HL-60 (cell line): Measurements from ENCODE around the gene NMNAT1.

Source experiments
- DNase-seq, 2 experiments: peaks; one replicate each; pipeline ENCODE4 v3.0.0-alpha.2; 2010 to 2020; ENCODE audit warnings: low read depth in 1 of 2, low spot score in 1 of 2
- H3K27ac ChIP-seq: fragments of 250-450 bp; sonication (Bioruptor Pico); replicated peaks from 2 replicates; pipeline ENCODE4 v1.5.1; 2020; ENCODE audit warnings: mild to moderate bottlenecking, moderate library complexity
- H3K27me3 ChIP-seq: fragments of 250-450 bp; sonication (Bioruptor Pico); 2 replicates; pipeline ENCODE4 v1.5.1; 2021; ENCODE audit warnings: mild to moderate bottlenecking, moderate library complexity; ENCODE audit not compliant: insufficient read depth, poor library complexity, severe bottlenecking
- H3K4me3 ChIP-seq: replicated peaks from 2 replicates; pipeline ENCODE4 v1.5.1; 2011; ENCODE audit warnings: mild to moderate bottlenecking, control low read depth, low read length; ENCODE audit not compliant: insufficient read depth
- CTCF ChIP-seq: IDR thresholded peaks from one replicate; pipeline ENCODE4 v1.5.1; 2011; ENCODE audit warnings: low read length, control low read depth, inconsistent platforms; ENCODE audit not compliant: insufficient read depth
- GABPA ChIP-seq: IDR thresholded peaks from 2 replicates; pipeline ENCODE4 v1.6.1; 2012; ENCODE audit warnings: low read depth
- POLR2AphosphoS5 ChIP-seq: IDR thresholded peaks from 2 replicates; pipeline ENCODE4 v1.6.1; 2012; ENCODE audit warnings: low read depth
- REST ChIP-seq: IDR thresholded peaks from 2 replicates; pipeline ENCODE4 v1.6.1; 2012; ENCODE audit warnings: low read depth; ENCODE audit not compliant: insufficient replicate concordance
- SPI1 ChIP-seq: IDR thresholded peaks from 2 replicates; pipeline ENCODE4 v1.6.1; 2012; ENCODE audit warnings: low read depth, mild to moderate bottlenecking, borderline replicate concordance

Gene NMNAT1

GRCh38 chr1:9992910-9993309 is 49.6 kb downstream of the NMNAT1 start:
- Histone ChIP-seq H3K4me3 (no peak overlapping the region), H3K27me3 (peaks cover 10% of the 10 kb centered on the region), H3K27ac (no peak overlapping the region)
- peak in 1 of 2 experiments; percentile 14 for DNase-seq
- TF ChIP-seq SPI1 (peak; percentile 71; the same call in 1 of the 2 replicates), REST (no peak), GABPA (no peak), CTCF (no peak), POLR2AphosphoS5 (no peak)

- TF ChIP-seq CTCF (no peak), POLR2AphosphoS5 (no peak), GABPA (no peak), SPI1 (no peak), REST (no peak)
- DNase-seq = no peak
Measured at GRCh38 chr1:9993561-9994075, 50.3 kb downstream of the NMNAT1 start.

GRCh38 chr1:9996624-9997582 is 53.6 kb downstream of the NMNAT1 start, which contains the start of gene RBP7:
TSS of gene RBP7 (plus strand) at chr1:9997228. CDS start at chr1:9997259, 31 bp downstream.
- peaks cover 13% of the 10 kb centered on the region for H3K27me3 ChIP-seq
- no peak within 1 kb of the TSS for H3K27ac ChIP-seq
- H3K4me3 ChIP-seq = peak within 1 kb of the TSS; percentile 33
- peak in 1 of 2 experiments; percentile 36 for DNase-seq
- TF ChIP-seq CTCF = no peak
- peak; percentile 21; the same call in 1 of the 2 replicates for TF ChIP-seq SPI1

More at GRCh38 chr1:9993561-9994075, 50.3 kb downstream of the NMNAT1 start:
- no peak overlapping the region for H3K27ac ChIP-seq
- peaks cover 13% of the 10 kb centered on the region for H3K27me3 ChIP-seq
- no peak overlapping the region for H3K4me3 ChIP-seq
